Activated CD8-positive, alpha-beta memory T cell treated with anti-CD3 and anti-CD28 coated beads for 4 hours (primary cell): ENCODE data around the gene MCF2L2.

ENCODE experiments used
- DNase-seq, 2 donors: peaks; one replicate each; pipeline ENCODE4 v3.0.0-alpha.2; 2020; ENCODE audit warnings: low read depth in 2 of 2

The MCF2L2 gene

DNA sequence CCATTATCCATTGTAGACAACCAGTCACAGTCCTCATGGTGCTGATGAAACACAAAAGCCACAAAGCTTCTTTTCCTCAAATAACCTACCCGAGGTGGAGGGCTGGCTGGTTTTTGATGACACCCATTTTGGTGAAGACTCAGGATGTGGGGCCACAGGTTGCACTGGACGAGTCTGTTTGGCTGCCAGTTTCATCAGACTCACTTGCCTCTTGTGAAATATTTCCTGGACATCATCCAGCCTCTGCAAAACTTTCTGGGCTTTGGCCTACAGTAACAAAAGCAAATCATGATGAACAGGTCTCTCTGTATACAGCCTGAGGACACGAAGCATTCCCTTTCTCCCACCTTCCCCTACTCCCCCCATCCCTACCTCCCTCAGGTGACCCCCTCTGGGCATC is 133.2 kb downstream of the MCF2L2 start:
- no peak for DNase-seq

DNA sequence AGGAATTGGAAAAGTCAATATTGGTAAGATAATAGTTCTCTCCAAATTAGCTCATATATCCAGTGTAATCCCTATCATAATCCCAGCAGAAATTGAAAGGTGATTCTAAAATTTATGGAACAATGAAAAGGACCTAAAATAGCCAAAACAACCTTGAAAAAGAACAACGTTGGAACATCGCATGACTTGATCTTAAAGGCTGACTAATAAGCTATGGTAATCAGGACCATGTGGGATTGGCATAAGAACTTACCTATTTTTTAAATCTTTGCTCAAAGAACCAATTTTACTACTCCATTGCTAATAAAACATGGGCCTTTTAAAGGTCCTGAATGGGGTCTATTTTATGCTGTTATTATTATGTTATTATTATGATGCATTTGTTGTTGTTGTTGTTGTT is 134.5 kb downstream of the MCF2L2 start:
- no peak for DNase-seq

DNA sequence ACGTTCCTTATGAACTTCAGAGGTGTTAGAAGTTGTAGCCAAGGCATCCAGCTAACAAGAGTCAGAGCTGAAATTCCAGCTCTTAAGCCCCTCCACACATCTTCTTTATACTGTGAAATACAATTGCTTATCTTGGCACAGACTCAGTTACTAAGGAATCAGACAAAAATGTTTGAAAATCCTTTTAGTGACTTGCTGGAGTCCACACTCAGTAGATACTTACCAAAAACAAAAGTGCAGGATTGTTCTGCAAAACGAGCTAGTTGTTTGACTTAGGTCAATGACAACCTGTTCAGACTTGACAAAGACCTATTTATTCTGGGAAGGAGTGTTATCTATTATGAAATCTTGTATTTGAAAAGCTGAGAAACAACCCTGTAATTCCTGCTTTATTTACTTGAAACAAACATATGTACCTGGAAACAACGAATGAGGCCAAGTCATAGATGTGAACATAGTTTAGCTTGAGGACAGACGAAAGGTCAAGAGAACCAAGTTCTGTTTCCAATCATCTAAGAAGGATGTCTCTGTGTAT is 136.9 kb downstream of the MCF2L2 start:
- no peak for DNase-seq

GRCh38 chr3:183290216-183290615 is 138.2 kb downstream of the MCF2L2 start:
- no peak for DNase-seq

DNA sequence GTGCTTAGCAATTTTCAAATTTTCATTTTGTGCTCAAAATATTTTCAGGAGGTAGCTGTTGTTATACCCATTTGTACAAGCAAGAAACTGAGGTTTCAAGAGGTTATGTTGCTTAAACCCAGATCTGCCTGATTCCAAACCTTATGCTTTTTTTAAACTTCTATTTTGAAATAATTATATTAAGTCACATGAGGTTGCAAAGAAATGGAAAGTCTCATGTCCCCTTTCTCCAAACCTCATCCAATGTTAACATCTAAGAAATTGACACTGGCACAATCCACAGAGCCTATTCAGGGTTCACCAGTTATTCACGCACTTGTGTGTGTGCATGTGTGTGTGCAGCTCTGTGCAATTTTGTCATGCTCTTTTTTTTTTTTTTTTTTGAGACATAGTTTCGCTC is 140.3 kb downstream of the MCF2L2 start:
- DNase-seq: no peak

GRCh38 chr3:183287301-183287971 is 141.0 kb downstream of the MCF2L2 start:
- no peak for DNase-seq

DNA sequence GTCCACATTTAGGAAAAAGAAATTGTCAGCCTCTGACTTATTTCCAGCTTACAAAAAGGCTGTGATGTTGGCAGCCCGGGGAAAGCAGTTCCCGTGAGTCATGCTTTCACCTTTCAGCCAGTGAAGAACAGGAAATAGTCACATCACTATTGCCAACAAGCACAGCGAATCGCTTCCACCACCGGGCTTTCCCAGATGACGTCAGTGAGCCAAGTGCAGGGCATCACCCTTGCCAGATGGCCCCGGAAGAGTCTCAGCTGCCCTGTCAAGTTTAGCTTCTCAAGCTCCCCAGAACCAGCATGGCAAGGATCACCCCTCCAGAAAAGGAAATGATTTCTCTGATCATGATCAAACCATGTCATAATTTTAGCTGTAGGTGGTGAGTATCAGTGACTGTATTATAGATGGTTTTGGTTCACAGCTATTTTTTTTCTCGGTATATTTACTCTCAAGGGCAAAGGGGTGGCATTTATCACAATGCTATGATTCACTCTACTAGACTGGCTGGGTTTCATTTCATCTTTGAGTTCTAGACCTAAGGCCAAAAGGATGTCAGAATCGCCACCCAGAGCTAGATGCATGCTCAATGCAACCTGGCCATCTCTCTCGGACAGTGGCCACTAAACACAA is 142.5 kb downstream of the MCF2L2 start:
- DNase-seq: peak; percentile 85 to 95

- DNase-seq: no peak
Observed at GRCh38 chr3:183285318-183285717, 143.1 kb downstream of the MCF2L2 start.

- no peak for DNase-seq
Observed at GRCh38 chr3:183284570-183284969, 143.8 kb downstream of the MCF2L2 start.

GRCh38 chr3:183283886-183284285 is 144.5 kb downstream of the MCF2L2 start:
- no peak for DNase-seq

- no peak for DNase-seq
Observed at GRCh38 chr3:183281126-183281797, 147.2 kb downstream of the MCF2L2 start.

DNA sequence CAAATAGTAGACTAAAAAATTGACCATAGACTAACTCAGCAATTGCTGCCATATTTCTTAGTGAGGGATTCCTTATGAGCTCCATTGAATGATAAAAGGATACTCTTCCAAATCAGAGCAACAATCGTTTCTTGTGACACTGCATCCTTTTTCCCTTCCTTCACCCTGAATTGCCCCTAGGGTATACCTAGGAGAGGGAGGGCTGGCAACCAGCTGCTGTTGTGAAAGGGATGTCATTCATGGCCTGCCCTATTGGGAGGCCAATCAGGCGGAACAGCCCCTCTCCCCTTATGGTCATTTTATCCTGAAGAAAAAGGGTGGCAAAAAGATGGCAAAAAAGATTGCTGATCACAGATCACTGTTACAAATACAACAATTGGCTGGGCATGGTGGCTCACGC is 149.0 kb downstream of the MCF2L2 start:
- no peak for DNase-seq

DNA sequence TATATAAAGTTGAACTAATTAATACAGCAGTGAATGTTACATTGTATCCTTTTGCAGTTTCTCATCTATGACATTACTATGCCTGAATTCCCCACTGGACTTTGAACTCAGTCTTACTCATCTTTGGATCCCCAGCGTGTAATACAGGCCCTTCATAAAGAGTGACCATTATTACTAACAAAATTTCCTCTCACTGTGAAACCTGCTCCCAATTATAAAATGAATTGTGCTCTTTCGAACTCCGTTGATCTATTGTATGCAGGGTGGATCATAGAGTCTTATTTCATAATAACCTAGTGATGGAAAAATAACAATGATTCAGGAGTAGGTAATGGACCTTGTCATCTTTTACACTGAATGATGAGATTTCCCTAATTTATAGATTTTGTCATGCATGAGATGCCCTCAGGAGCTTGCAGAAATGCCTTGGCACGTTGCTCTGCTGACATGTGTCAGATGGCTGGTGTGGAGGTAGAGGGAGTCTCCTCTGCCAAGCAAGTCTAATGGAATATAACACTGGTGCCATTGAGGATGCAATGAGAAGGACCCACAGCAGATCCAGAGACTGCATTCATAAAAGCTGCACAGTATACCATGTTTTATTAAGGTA is 149.8 kb downstream of the MCF2L2 start:
- no peak for DNase-seq

GRCh38 chr3:183277260-183277659 is 151.2 kb downstream of the MCF2L2 start:
- DNase-seq: no peak

DNA sequence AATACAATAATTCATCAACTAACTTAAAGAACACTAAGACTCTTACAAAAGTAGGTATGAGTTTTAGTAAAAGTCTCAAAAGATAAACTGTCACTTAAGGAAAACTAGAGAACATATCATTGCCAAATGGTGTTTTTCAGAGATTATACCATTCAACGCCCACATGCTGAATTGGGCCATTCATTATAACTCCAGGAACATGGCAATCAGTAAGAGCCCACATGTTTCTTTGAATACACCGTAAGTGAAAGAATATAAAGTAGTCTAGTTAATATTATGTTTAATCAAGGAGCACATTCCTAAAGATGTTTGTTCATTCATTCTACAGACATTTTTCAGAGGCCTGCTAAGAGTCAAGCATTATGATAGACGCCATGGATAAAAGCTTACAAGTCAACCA is 152.5 kb downstream of the MCF2L2 start:
- no peak for DNase-seq

DNA sequence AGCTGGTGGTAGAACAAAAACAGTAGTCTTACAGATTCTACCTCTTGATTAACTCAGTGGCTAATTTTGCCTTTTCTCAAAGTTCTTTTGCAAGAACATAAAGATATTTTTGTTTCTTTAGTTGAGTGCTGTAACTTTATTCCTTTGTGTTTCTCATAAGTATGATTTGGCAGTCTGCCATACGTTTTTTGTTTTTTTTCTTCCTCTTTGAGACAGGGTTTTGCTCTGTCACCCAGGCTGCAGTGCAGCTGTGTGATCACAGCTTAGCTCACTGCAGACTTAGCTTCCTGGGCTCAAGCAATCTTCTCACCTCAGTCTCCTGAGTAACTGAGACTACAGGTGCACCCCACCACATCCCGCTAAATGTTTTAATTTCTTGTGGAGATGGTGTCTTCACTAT is 153.0 kb downstream of the MCF2L2 start:
- no peak for DNase-seq

GRCh38 chr3:183274609-183275008 is 153.8 kb downstream of the MCF2L2 start:
- DNase-seq: no peak

GRCh38 chr3:183272791-183273190 is 155.6 kb downstream of the MCF2L2 start:
- no peak for DNase-seq

- no peak for DNase-seq
Observed at GRCh38 chr3:183272142-183272541, 156.3 kb downstream of the MCF2L2 start.

- no peak for DNase-seq
Observed at GRCh38 chr3:183270344-183270743, 158.1 kb downstream of the MCF2L2 start.

DNA sequence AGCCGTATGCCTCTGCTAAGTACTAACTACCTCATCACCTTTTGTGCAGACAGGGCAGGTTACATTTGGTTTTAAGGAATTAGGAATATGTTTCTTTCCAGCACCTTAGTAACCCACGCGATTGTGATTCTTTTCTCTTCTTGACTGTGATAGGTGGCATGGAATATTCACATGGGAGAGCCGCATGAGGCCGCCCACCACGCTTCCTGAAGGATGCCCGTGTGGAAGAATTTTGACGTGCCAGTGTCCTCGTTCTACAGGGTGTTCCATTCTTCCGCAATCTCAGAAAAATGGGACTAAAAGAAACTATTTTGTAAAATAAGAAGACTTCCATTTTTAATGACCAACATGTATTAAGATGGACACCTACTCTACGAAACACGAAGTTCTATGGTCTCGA is 159.1 kb downstream of the MCF2L2 start:
- DNase-seq: no peak

DNA sequence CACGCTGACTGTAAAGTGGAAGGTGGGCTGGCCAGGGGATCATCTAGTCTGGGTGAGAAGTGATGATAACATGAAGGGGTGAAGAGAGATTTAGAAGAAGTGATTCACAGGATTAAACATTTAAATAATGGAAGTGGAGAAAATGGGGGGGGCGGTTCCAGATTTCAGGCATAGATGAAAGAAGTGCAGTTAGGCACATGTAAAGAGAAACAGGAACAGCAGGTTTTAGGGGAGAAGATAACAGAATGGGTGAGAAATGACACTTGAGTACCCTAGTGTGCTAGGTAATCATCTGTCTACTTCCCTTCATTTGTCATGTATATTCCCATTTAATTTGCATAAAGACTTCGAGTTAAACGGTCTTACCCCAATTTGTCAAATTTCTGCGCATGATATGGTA is 160.1 kb downstream of the MCF2L2 start:
- DNase-seq: no peak

DNA sequence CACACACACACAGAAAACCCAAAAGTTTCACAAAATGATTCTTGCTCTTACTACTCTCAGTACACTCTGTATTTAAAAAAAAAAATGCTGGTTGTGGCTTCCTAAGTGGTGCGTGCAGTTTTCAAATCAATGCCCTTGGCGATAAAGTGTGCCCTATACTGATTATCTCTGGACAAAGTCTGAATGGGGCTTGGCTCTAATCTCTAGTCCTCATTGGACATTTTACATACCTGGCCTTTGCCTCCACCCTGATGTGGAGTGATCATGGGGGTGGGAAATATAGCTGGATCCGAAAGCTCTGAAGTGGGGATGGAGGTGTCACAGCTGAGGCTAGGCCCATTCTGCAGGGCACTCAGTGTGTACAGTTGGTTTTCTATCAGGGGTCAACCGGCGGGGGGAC is 161.3 kb downstream of the MCF2L2 start:
- no peak for DNase-seq
